Epithelial cell of proximal tubule (primary cell): ENCODE measurements around the gene ACTR1A. TPM values are rescaled to one million over a fixed set of nuclear protein-coding genes. Genes with fewer than 3 reads are reported as not detected.

ENCODE experiments used
- DNase-seq: peaks from one replicate; pipeline ENCODE4 v3.0.0-alpha.2; 2011; ENCODE audit warnings: low read depth
- H3K4me3 ChIP-seq: 2 replicates; pipeline ENCODE4 v1.5.1; 2011; ENCODE audit warnings: low read depth, mild to moderate bottlenecking, low read length
- CTCF ChIP-seq: conservative IDR thresholded peaks from 2 replicates; pipeline ENCODE4 v1.5.1; 2012; ENCODE audit warnings: low read depth, mild to moderate bottlenecking, low read length
- total RNA-seq: library from RNA; depleted of rRNA; stranded (reverse); fragments of >200 nt; gene quantifications from 2 replicates; pipeline ENCODE4 v1.2.3, GENCODE V29; 2015

The ACTR1A gene
- total RNA-seq, 1 donor from 2014 or later: 129 TPM

- TF ChIP-seq CTCF: no peak
- DNase-seq: no peak
- no peak overlapping the region for H3K4me3 ChIP-seq
These were observed 68.9 kb downstream of the ACTR1A start for GRCh38 chr10:102433619-102434046.

DNA sequence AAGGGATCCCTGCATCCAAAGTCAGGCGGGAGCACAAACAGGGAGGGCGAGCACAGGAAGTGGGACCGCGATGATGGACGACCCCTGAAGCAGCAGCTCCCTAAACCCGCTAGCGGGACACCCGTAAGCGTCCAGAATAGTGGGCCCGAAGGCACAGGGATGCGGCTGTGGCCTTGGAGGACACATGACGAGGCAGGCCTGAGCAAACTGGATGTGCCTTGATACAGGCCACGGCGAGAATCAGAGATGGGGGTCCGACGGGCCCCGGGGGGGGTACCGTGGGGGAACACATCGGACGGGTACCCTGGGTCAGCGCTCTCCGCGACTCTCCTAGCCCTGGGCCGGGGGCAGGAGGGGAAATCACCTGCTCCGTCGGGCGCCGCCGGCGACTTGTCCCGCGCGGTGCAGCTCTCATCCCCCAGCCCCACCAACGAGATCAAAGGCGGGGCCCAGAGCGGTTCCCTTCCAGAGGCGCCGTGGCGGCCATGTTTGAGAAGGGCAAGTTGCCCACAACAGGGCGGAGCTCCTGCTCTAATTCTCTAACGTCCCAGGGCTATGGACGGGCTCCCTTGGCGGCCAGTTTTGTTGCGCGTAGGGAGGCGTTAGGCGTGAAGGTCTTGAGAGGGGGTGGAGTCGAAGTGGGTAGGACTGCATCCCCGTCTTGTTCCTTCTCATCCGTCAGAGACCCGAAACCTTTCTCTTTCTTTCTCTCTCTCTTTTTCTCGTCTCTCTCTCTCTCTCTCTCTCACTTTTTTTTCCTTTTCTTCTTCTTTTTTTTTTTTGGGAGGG is 70.2 kb downstream of the ACTR1A start, which contains the start of gene CUEDC2:
TSS of gene CUEDC2 (minus strand) at position 413 of the 789 bp plus-strand sequence. CDS start 7,386 bp downstream, outside the sequence.
- peak; percentile 69 for DNase-seq
- TF ChIP-seq CTCF: no peak
- peak within 1 kb of the TSS; percentile 95 for H3K4me3 ChIP-seq

DNA sequence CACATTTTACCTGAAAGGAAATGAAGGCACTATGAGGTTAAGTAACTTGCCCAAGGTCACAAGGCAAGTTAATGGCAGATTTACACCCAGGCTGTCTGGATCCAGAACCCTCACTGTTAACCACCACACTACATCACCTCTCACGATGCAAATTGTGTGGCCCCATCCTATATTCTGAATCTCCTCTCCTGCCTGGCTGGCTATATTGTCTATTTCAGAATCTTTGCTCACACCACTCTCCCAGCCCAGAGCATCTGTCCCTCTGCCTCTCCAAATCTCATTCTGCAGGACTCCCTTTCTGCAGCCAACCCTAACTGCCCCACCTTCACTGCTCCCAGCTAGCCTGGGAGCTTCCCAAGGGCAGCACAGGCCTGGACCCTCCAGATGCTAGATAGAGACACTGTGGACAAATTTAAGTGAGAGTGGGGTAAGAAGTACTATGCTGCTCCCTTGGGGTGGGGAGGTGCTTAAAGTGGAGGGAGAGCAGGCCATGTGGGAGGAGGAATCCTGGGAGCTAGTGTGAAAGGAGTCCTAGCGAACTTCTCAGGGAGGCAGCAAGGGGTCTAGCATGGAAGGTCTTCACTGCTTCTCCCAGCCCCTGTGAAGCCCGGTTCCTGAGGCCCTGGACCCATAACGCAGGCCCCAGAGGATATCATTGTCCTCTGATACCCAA is 70.9 kb downstream of the ACTR1A start:
- no peak for TF ChIP-seq CTCF
- no peak for DNase-seq
- peak overlapping the region; percentile 95 for H3K4me3 ChIP-seq

DNA sequence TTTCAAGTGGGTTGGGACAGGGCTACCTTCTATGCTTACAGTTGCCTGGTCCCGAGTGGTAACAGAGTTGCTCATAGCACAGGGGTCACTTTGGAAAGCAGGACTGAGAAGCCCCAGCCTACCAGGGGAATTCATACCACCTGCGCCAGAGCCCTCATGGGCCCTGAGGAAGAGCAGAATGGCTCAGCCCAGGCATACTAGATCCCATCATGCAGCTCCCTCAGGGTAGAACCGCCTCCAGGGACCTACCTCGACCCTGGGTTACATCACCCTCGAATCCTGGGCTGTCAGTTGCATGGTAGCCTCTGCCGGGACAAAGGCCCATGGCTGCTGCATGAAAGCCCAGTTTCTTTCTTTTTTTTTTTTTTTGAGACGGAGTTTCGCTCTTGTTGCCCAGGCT is 73.0 kb downstream of the ACTR1A start:
- TF ChIP-seq CTCF: no peak
- no peak for DNase-seq
- no peak overlapping the region for H3K4me3 ChIP-seq

Other genes starting within 250 kb of the ACTR1A start
- gene NFKB2, start 107.0 kb downstream of the ACTR1A start, total RNA-seq: 73.9 and 84.9 TPM in 2 replicates
- 0.43 and 0.52 TPM in 2 replicates for gene PSD, start 83.9 kb downstream of the ACTR1A start, total RNA-seq
- gene FBXL15, start 81.9 kb downstream of the ACTR1A start, total RNA-seq: 23.8 and 34.6 TPM in 2 replicates
- 77.8 and 98.5 TPM in 2 replicates for gene CUEDC2, start 70.1 kb downstream of the ACTR1A start, total RNA-seq
- 2.2 and 10.3 TPM in 2 replicates for gene C10orf95, start 51.2 kb downstream of the ACTR1A start, total RNA-seq
- gene SUFU, start 1.3 kb upstream of the ACTR1A start, total RNA-seq: 4.4 and 6.2 TPM in 2 replicates
- 120 and 182 TPM in 2 replicates for gene TRIM8, start 141.8 kb upstream of the ACTR1A start, total RNA-seq
- gene ARL3, start 211.7 kb upstream of the ACTR1A start, total RNA-seq: 7.5 and 9.5 TPM in 2 replicates
- gene SFXN2, start 211.9 kb upstream of the ACTR1A start, total RNA-seq: 5.3 and 18.9 TPM in 2 replicates
- gene WBP1L, start 241.2 kb upstream of the ACTR1A start, total RNA-seq: 18.4 and 31.5 TPM in 2 replicates